K562 (cell line): ENCODE data around the gene RERE. TPM values are rescaled to one million over a fixed set of nuclear protein-coding genes. Genes with fewer than 3 reads are reported as not detected.

Experiments used
- CGGBP1 ChIP-seq: fragments of 250-450 bp; sonication (Bioruptor Pico); IDR thresholded peaks from 2 replicates; pipeline ENCODE4 v1.9.0; 2021; ENCODE audit warnings: mild to moderate bottlenecking
- DMBX1 ChIP-seq: fragments of 250-450 bp; sonication (Bioruptor Pico); IDR thresholded peaks from 2 replicates; pipeline ENCODE4 v1.8.0; 2022; ENCODE audit warnings: inconsistent platforms, mild to moderate bottlenecking, moderate library complexity, borderline replicate concordance
- MAX ChIP-seq: sonication (generic); formaldehyde crosslinking; IDR thresholded peaks from 2 replicates; pipeline ENCODE4 v1.9.0; 2022; ENCODE audit warnings: mild to moderate bottlenecking, missing genetic modification reagents
- MEIS2 ChIP-seq: fragments of 450-650 bp; IDR thresholded peaks from 2 replicates; pipeline ENCODE4 v1.6.1; 2014; ENCODE audit warnings: mild to moderate bottlenecking; ENCODE audit not compliant: partially characterized antibody
- POLR2H ChIP-seq: IDR thresholded peaks from 2 replicates; pipeline ENCODE4 v1.6.1; 2016; ENCODE audit warnings: missing genetic modification characterization, low read depth, mild to moderate bottlenecking, control low read depth, missing compliant biosample characterization, moderate library complexity
- RBM14 ChIP-seq: fragments of 200-400 bp; formaldehyde crosslinking; IDR thresholded peaks from 2 replicates; pipeline ENCODE4 v1.6.1; 2018; ENCODE audit warnings: low read depth, mild to moderate bottlenecking, low read length, moderate library complexity, borderline replicate concordance; ENCODE audit not compliant: insufficient read depth
- TAL1 ChIP-seq: fragments of 450-650 bp; IDR thresholded peaks from 2 replicates; pipeline ENCODE4 v1.6.1; 2016; ENCODE audit warnings: mild to moderate bottlenecking
- ZFP91 ChIP-seq: sonication (generic); formaldehyde crosslinking; IDR thresholded peaks from 2 replicates; pipeline ENCODE4 v1.8.0; 2022; ENCODE audit warnings: mild to moderate bottlenecking, missing genetic modification reagents
- ZNF277 ChIP-seq: fragments of 250-450 bp; sonication (Bioruptor Pico); IDR thresholded peaks from 2 replicates; pipeline ENCODE4 v1.8.0; 2022; ENCODE audit warnings: inconsistent platforms, mild to moderate bottlenecking, moderate library complexity, borderline replicate concordance
- ZNF316 ChIP-seq: fragments of 450-650 bp; IDR thresholded peaks from 2 replicates; pipeline ENCODE4 v1.6.1; 2016
- polyA plus RNA-seq, 8 experiments: library from polyadenylated mRNA; depleted of rRNA in 4 of 8; stranded (reverse) in 5 of 8; unstranded in 3 of 8; fragments of >200 nt; fragmentation: Nextera tagmentation in 2 of 8; fragmentation: Illumina TruSeq in 1 of 8; extraction: Ambion mirVana in 2 of 8; extraction: Trizol in 1 of 8; gene quantifications; 2 replicates each; pipeline versions ENCODE4 v1.2.1 to v1.2.3, GENCODE V29; 2011 to 2014; ENCODE audit warnings: inconsistent platforms in 1 of 8, missing spikeins in 1 of 8
- total RNA-seq, 7 experiments: library from RNA; depleted of rRNA in 6 of 7; stranded (reverse); fragments of >200 nt in 6 of 7; fragmentation: Illumina TruSeq in 2 of 7; extraction: Trizol in 2 of 7; gene quantifications; 2 replicates each; pipeline versions ENCODE4 v1.2.1 to v1.2.3, GENCODE V29; 2011 to 2021; ENCODE audit warnings: low replicate concordance in 1 of 7
- TF ChIP-seq, protein P1 (sequence below): fragments of 450-650 bp; formaldehyde crosslinking; IDR thresholded peaks from 2 replicates; pipeline ENCODE4 v1.4.0; 2022; ENCODE audit warnings: missing genetic modification characterization
- TF ChIP-seq, protein P2 (sequence below): fragments of 250-450 bp; sonication (Bioruptor Pico); IDR thresholded peaks from 2 replicates; pipeline ENCODE4 v1.8.0; 2021; ENCODE audit warnings: mild to moderate bottlenecking, moderate library complexity

Gene RERE
- total and polyA plus RNA-seq, 9 of the 15 experiments (the other 6 are each of a cell fraction or from before 2014, with no cell fraction given) = 3.0 to 51.5 (median 13.4) TPM

GRCh38 chr1:8858112-8858668, 40.8 kb upstream of the RERE start (continued):
- 0 out of 2 replicates have a peak, but pooled peaks have one; percentile 43 for TF ChIP-seq ZFP91
- TF ChIP-seq POLR2H (tag) = 0 out of 2 replicates have a peak, but pooled peaks have one; percentile 58
- TF ChIP-seq TAL1 = peak; percentile 34; the same call in 1 of the 2 replicates
- TF ChIP-seq RBM14 = no peak
- peak; percentile 80 for TF ChIP-seq ZNF316
- no peak for TF ChIP-seq CGGBP1 (CRISPR knock-in tag)
- TF ChIP-seq, protein P1, sequence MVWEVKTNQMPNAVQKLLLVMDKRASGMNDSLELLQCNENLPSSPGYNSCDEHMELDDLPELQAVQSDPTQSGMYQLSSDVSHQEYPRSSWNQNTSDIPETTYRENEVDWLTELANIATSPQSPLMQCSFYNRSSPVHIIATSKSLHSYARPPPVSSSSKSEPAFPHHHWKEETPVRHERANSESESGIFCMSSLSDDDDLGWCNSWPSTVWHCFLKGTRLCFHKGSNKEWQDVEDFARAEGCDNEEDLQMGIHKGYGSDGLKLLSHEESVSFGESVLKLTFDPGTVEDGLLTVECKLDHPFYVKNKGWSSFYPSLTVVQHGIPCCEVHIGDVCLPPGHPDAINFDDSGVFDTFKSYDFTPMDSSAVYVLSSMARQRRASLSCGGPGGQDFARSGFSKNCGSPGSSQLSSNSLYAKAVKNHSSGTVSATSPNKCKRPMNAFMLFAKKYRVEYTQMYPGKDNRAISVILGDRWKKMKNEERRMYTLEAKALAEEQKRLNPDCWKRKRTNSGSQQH (CRISPR knock-in tag) = 0 out of 2 replicates have a peak, but pooled peaks have one; percentile 30
- no peak for TF ChIP-seq ZNF277
- TF ChIP-seq DMBX1 = 0 out of 2 replicates have a peak, but pooled peaks have one; percentile 36
- TF ChIP-seq, protein P2, sequence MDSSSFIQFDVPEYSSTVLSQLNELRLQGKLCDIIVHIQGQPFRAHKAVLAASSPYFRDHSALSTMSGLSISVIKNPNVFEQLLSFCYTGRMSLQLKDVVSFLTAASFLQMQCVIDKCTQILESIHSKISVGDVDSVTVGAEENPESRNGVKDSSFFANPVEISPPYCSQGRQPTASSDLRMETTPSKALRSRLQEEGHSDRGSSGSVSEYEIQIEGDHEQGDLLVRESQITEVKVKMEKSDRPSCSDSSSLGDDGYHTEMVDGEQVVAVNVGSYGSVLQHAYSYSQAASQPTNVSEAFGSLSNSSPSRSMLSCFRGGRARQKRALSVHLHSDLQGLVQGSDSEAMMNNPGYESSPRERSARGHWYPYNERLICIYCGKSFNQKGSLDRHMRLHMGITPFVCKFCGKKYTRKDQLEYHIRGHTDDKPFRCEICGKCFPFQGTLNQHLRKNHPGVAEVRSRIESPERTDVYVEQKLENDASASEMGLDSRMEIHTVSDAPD (CRISPR knock-in tag) = no peak
- TF ChIP-seq MAX (CRISPR knock-in tag) = peak; percentile 36; the same call in 1 of the 2 replicates
- TF ChIP-seq MEIS2 = peak; percentile 90
